Measurements from ENCODE around the gene ACAT1.

Gene ACAT1

DNA sequence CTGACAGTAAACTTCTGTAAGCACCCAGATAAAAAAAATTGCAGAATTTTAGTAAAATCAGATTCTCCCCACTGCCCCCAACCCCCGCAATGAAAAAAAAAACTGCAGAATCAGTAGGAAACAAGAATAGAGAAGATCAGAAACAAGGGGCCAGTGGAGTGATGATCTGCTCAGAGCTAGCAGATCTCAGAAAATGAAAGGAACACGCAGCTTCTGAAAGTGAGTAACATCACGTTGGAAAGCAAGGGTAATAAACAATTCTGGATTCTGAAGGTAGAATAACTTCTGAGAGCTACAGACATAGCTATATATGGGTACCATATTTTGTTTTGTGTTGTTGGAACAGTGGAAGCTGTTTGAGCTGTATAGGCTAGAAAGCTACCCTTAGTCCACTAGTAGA, 23.2 kb downstream of the ACAT1 start:
- Histone ChIP-seq H3K4me3 (ENCODE audit: low read depth, low read length) (no peak overlapping the region), H3K4me2 (ENCODE audit: low read length) (no peak overlapping the region), H3K4ac (ENCODE audit: low read depth, low read length) (no peak overlapping the region), H3K9me3 (ENCODE audit: insufficient read depth, low read depth, low read length) (no peaks in the 10 kb centered on the region), H2BK5ac (ENCODE audit: low read depth, low read length, poor library complexity) (no peak overlapping the region), H2BK12ac (ENCODE audit: low read length) (no peak overlapping the region), H4K91ac (ENCODE audit: low read depth, low read length) (no peak overlapping the region), H4K8ac (ENCODE audit: low read depth, low read length) (no peak overlapping the region), H3K27me3 (ENCODE audit: insufficient read depth, low read length) (no peaks in the 10 kb centered on the region), H4K12ac (ENCODE audit: low read depth, low read length) (no peak overlapping the region), H3K18ac (ENCODE audit: low read length) (no peak overlapping the region), H2AFZ (ENCODE audit: insufficient read depth, low read length, poor library complexity) (no peak overlapping the region), H3K4me1 (ENCODE audit: control insufficient read depth in 1 of 2, insufficient read depth in 2 of 2, low read length in 2 of 2) (no peaks in the 10 kb centered on the region), H3K27ac (ENCODE audit: low read depth, low read length) (no peak overlapping the region), H3K9ac (ENCODE audit: low read length) (no peak overlapping the region), H2AK5ac (ENCODE audit: low read length) (no peak overlapping the region), H3K79me1 (ENCODE audit: low read length) (no peaks in the 10 kb centered on the region), H3K79me2 (ENCODE audit: control insufficient read depth, insufficient read depth, low read length, poor library complexity) (no peaks in the 10 kb centered on the region), H2BK120ac (ENCODE audit: insufficient read depth, low read length, poor library complexity) (no peak overlapping the region), H3K36me3 (ENCODE audit: control insufficient read depth in 1 of 2, insufficient read depth in 2 of 2, low read length in 2 of 2) (peaks cover 16 to 19% of the 10 kb centered on the region in 2 experiments), H3K23ac (ENCODE audit: low read length) (no peak overlapping the region), H3K14ac (ENCODE audit: low read length) (no peak overlapping the region)
- WGBS (ENCODE audit: extremely low coverage, insufficient coverage, insufficient read length) = no CpG with 5 or more reads among the region's 3 CpGs
- DNase-seq = no peak

DNA sequence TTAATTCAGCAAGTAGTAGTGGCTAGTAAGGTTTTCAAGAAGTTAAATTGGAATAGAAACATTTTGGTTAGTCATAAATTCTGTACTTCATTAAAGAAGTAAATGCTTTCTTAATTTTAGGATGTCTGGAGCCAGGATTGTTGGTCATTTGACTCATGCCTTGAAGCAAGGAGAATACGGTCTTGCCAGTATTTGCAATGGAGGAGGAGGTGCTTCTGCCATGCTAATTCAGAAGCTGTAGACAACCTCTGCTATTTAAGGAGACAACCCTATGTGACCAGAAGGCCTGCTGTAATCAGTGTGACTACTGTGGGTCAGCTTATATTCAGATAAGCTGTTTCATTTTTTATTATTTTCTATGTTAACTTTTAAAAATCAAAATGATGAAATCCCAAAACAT, 25.8 kb downstream of the ACAT1 start:
- Histone ChIP-seq H3K23ac (ENCODE audit: low read length) (no peak overlapping the region), H2BK5ac (ENCODE audit: low read depth, low read length, poor library complexity) (no peak overlapping the region), H3K18ac (ENCODE audit: low read length) (no peak overlapping the region), H3K9ac (ENCODE audit: low read length) (no peak overlapping the region), H3K4me2 (ENCODE audit: low read length) (no peak overlapping the region), H3K27ac (ENCODE audit: low read depth, low read length) (no peak overlapping the region), H3K4me1 (ENCODE audit: control insufficient read depth in 1 of 2, insufficient read depth in 2 of 2, low read length in 2 of 2) (no peaks in the 10 kb centered on the region), H2BK12ac (ENCODE audit: low read length) (no peak overlapping the region), H4K12ac (ENCODE audit: low read depth, low read length) (no peak overlapping the region), H3K79me2 (ENCODE audit: control insufficient read depth, insufficient read depth, low read length, poor library complexity) (no peaks in the 10 kb centered on the region), H4K91ac (ENCODE audit: low read depth, low read length) (no peak overlapping the region), H4K8ac (ENCODE audit: low read depth, low read length) (no peak overlapping the region), H2AK5ac (ENCODE audit: low read length) (no peak overlapping the region), H2AFZ (ENCODE audit: insufficient read depth, low read length, poor library complexity) (no peak overlapping the region), H3K36me3 (ENCODE audit: control insufficient read depth in 1 of 2, insufficient read depth in 2 of 2, low read length in 2 of 2) (peaks cover 24 to 26% of the 10 kb centered on the region in 2 experiments), H3K4me3 (ENCODE audit: low read depth, low read length) (no peak overlapping the region), H3K14ac (ENCODE audit: low read length) (no peak overlapping the region), H3K27me3 (ENCODE audit: insufficient read depth, low read length) (no peaks in the 10 kb centered on the region), H3K4ac (ENCODE audit: low read depth, low read length) (no peak overlapping the region), H3K9me3 (ENCODE audit: insufficient read depth, low read depth, low read length) (no peaks in the 10 kb centered on the region), H2BK120ac (ENCODE audit: insufficient read depth, low read length, poor library complexity) (no peak overlapping the region), H3K79me1 (ENCODE audit: low read length) (no peaks in the 10 kb centered on the region)
- no peak for DNase-seq
- no CpG with 5 or more reads among the region's 1 CpG for WGBS (ENCODE audit: extremely low coverage, insufficient coverage, insufficient read length)

DNA sequence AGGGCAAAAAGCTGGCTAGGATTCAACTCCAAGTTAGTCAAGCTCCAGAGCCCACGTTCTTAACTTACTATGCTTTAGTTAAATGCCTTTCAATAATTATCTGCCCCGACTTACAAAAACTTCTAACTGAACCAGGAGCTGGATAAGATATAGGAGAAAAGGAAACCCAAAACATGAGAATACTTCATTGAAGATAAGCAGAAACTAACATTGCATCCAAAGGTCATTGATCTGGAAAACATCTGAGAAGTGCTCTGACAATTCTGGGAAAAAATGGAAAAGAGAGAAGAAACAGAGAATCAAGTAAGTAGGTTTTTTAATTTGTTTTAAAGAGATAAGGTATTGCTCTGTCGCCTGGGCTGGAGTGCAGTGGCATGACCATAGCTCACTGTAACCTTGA, 27.2 kb downstream of the ACAT1 start:
- Histone ChIP-seq H2AFZ (ENCODE audit: insufficient read depth, low read length, poor library complexity) (no peak overlapping the region), H4K12ac (ENCODE audit: low read depth, low read length) (no peak overlapping the region), H3K36me3 (ENCODE audit: control insufficient read depth in 1 of 2, insufficient read depth in 2 of 2, low read length in 2 of 2) (peaks cover 19 to 22% of the 10 kb centered on the region in 2 experiments), H2BK120ac (ENCODE audit: insufficient read depth, low read length, poor library complexity) (no peak overlapping the region), H3K79me2 (ENCODE audit: control insufficient read depth, insufficient read depth, low read length, poor library complexity) (no peaks in the 10 kb centered on the region), H3K4me2 (ENCODE audit: low read length) (no peak overlapping the region), H3K27ac (ENCODE audit: low read depth, low read length) (no peak overlapping the region), H2AK5ac (ENCODE audit: low read length) (no peak overlapping the region), H2BK12ac (ENCODE audit: low read length) (no peak overlapping the region), H4K91ac (ENCODE audit: low read depth, low read length) (no peak overlapping the region), H2BK5ac (ENCODE audit: low read depth, low read length, poor library complexity) (no peak overlapping the region), H3K18ac (ENCODE audit: low read length) (no peak overlapping the region), H3K9me3 (ENCODE audit: insufficient read depth, low read depth, low read length) (no peaks in the 10 kb centered on the region), H3K9ac (ENCODE audit: low read length) (no peak overlapping the region), H3K4me3 (ENCODE audit: low read depth, low read length) (no peak overlapping the region), H4K8ac (ENCODE audit: low read depth, low read length) (no peak overlapping the region), H3K4ac (ENCODE audit: low read depth, low read length) (no peak overlapping the region), H3K14ac (ENCODE audit: low read length) (no peak overlapping the region), H3K79me1 (ENCODE audit: low read length) (no peaks in the 10 kb centered on the region), H3K4me1 (ENCODE audit: control insufficient read depth in 1 of 2, insufficient read depth in 2 of 2, low read length in 2 of 2) (no peaks in the 10 kb centered on the region), H3K27me3 (ENCODE audit: insufficient read depth, low read length) (no peaks in the 10 kb centered on the region), H3K23ac (ENCODE audit: low read length) (no peak overlapping the region)
- WGBS (ENCODE audit: extremely low coverage, insufficient coverage, insufficient read length) = no CpG with 5 or more reads among the region's 3 CpGs
- DNase-seq = no peak

DNA sequence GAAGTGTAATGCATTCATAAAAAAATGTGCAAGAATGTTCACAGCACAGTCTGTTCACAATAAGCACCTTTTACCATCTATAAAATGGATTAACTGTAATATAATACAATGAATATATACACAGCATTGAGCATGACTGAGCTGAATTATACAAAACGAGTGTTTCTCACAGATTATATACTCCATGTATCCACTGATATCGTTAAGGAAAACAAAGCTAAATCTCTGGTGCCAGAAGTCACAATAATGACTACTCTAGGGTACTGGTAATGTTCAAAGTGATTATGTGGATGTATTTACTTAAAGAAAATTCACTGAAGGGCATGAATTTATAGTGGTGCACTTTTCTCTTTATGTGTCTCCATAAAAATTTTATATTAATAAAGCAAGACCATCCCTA, 33.2 kb downstream of the ACAT1 start:
- H2BK5ac ChIP-seq (ENCODE audit: low read depth, low read length, poor library complexity) = no peak overlapping the region

More for the DNA sequence above, 33.2 kb downstream of the ACAT1 start:
- Histone ChIP-seq H2BK12ac (ENCODE audit: low read length) (no peak overlapping the region), H4K8ac (ENCODE audit: low read depth, low read length) (no peak overlapping the region), H2AFZ (ENCODE audit: insufficient read depth, low read length, poor library complexity) (no peak overlapping the region), H3K9me3 (ENCODE audit: insufficient read depth, low read depth, low read length) (no peaks in the 10 kb centered on the region), H3K36me3 (ENCODE audit: control insufficient read depth in 1 of 2, insufficient read depth in 2 of 2, low read length in 2 of 2) (peaks cover 15 to 16% of the 10 kb centered on the region in 2 experiments), H3K4ac (ENCODE audit: low read depth, low read length) (no peak overlapping the region), H4K12ac (ENCODE audit: low read depth, low read length) (no peak overlapping the region), H2AK5ac (ENCODE audit: low read length) (no peak overlapping the region), H3K9ac (ENCODE audit: low read length) (no peak overlapping the region), H4K91ac (ENCODE audit: low read depth, low read length) (no peak overlapping the region), H3K27ac (ENCODE audit: low read depth, low read length) (no peak overlapping the region), H3K79me1 (ENCODE audit: low read length) (no peaks in the 10 kb centered on the region), H3K18ac (ENCODE audit: low read length) (no peak overlapping the region), H3K79me2 (ENCODE audit: control insufficient read depth, insufficient read depth, low read length, poor library complexity) (no peaks in the 10 kb centered on the region), H2BK120ac (ENCODE audit: insufficient read depth, low read length, poor library complexity) (no peak overlapping the region), H3K4me1 (ENCODE audit: control insufficient read depth in 1 of 2, insufficient read depth in 2 of 2, low read length in 2 of 2) (no peaks in the 10 kb centered on the region), H3K27me3 (ENCODE audit: insufficient read depth, low read length) (no peaks in the 10 kb centered on the region), H3K4me2 (ENCODE audit: low read length) (no peak overlapping the region), H3K14ac (ENCODE audit: low read length) (no peak overlapping the region), H3K4me3 (ENCODE audit: low read depth, low read length) (no peak overlapping the region), H3K23ac (ENCODE audit: low read length) (no peak overlapping the region)
- no peak for DNase-seq
- no CpG with 5 or more reads among the region's 2 CpGs for WGBS (ENCODE audit: extremely low coverage, insufficient coverage, insufficient read length)
